ENCODE measurements around the gene DTHD1. TPM values are rescaled to one million over a fixed set of nuclear protein-coding genes. Genes with fewer than 3 reads are reported as not detected.

Gene DTHD1
- total and polyA plus RNA-seq, 2 donors (not counting 3 experiments of a cell fraction or from before 2014, with no cell fraction given) = not detected

- Histone ChIP-seq H3K79me2 (ENCODE audit: control insufficient read depth, insufficient read depth, low read length) (no peaks in the 10 kb centered on the region), H2AFZ (ENCODE audit: low read depth, low read length) (no peak overlapping the region), H3K27ac (ENCODE audit: insufficient read depth, low read depth, low read length) (no peak overlapping the region), H3K4me2 (ENCODE audit: insufficient read depth, low read length) (no peak overlapping the region), H3K4me3 (replicated peaks in 1 of 3; ENCODE audit: insufficient read depth in 1 of 3, low read depth in 1 of 3, low read length in 3 of 3) (no peak overlapping the region), H3K4me1 (ENCODE audit: control insufficient read depth, extremely low read depth, insufficient read depth, low read length) (no peaks in the 10 kb centered on the region), H4K20me1 (replicated peaks; ENCODE audit: control insufficient read depth, extremely low read depth, insufficient read depth, low read length) (no peaks in the 10 kb centered on the region), H3K9ac (replicated peaks; ENCODE audit: extremely low read depth, insufficient read depth, low read length) (no peak overlapping the region), H3K9me3 (replicated peaks; ENCODE audit: control insufficient read depth, insufficient read depth, low read length) (no peaks in the 10 kb centered on the region), H3K36me3 (ENCODE audit: control insufficient read depth in 2 of 2, extremely low read depth in 1 of 2, insufficient read depth in 2 of 2, low read length in 2 of 2) (no peaks in the 10 kb centered on the region), H3K9me1 (replicated peaks; ENCODE audit: control insufficient read depth, extremely low read depth, insufficient read depth, low read length) (no peaks in the 10 kb centered on the region), H3K27me3 (ENCODE audit: control insufficient read depth in 2 of 2, insufficient read depth in 2 of 2, low read length in 2 of 2) (no peaks in the 10 kb centered on the region)
- no peak for DNase-seq (ENCODE audit: low read depth, low spot score)
- POLR2A ChIA-PET = no interaction called here
- CTCF ChIA-PET = no interaction called here
- no peak for TF ChIP-seq EZH2 (IDR thresholded peaks at IDR 0.05; ENCODE audit: borderline replicate concordance, low read depth, low read length, severe bottlenecking)
- TF ChIP-seq CTCF (IDR thresholded peaks at IDR 0.05; ENCODE audit: extremely low read depth in 1 of 2, insufficient read depth in 1 of 2, low read depth in 1 of 2, low read length in 2 of 2) = no peak
- no peak for TF ChIP-seq POLR2AphosphoS5 (IDR thresholded peaks at IDR 0.05; ENCODE audit: insufficient read depth, low read depth, low read length)
- no peak for TF ChIP-seq JUN (IDR thresholded peaks at IDR 0.05; ENCODE audit: borderline replicate concordance, insufficient read depth, insufficient read length, low read depth)
- TF ChIP-seq MYC (IDR thresholded peaks at IDR 0.05; ENCODE audit: low read depth, low read length) = no peak
- TF ChIP-seq MAX (IDR thresholded peaks at IDR 0.05; ENCODE audit: insufficient read depth, insufficient read length) = no peak
- TF ChIP-seq POLR2A (IDR thresholded peaks at IDR 0.05; ENCODE audit: low read depth, low read length) = no peak
- dilution Hi-C loops (cut with MboI; ENCODE audit: extremely low pct_ligation_motif_present, low sequenced_read_pairs) = no loop called here
- no peak for FAIRE-seq
- intact Hi-C loops (cut with micrococcal nuclease) = no loop called here
- no TSS peak for BruUV-seq (replicated peaks)
These were observed 4.5 kb downstream of the DTHD1 start for GRCh38 chr4:36285784-36286480.
